ENCODE measurements around the gene VPS37C. TPM values are rescaled to one million over a fixed set of nuclear protein-coding genes. Genes with fewer than 3 reads are reported as not detected.

VPS37C gene
- total and polyA plus RNA-seq, 2 experiments from 2014 or later, result 13.1 to 13.4 TPM

- H3K4me1 ChIP-seq (ENCODE audit: insufficient read depth), result no peaks in the 10 kb centered on the region
- H3K9ac ChIP-seq, result no peak overlapping the region
- no peaks in the 10 kb centered on the region for H3K9me2 ChIP-seq (ENCODE audit: insufficient read depth)
- no peak overlapping the region for H3K27ac ChIP-seq
- H3K79me2 ChIP-seq (ENCODE audit: insufficient read depth), result no peaks in the 10 kb centered on the region
- no peaks in the 10 kb centered on the region; the same call in 1 of the 2 replicates for H3K27me3 ChIP-seq (replicated peaks; ENCODE audit: insufficient read depth)
- 53 to 55% methylated on average over 2 of the region's 2 CpGs for WGBS, 2 experiments (ENCODE audit: low coverage in 1 of 2, low lambda C conversion rate in 2 of 2, missing lambda C conversion rate in 2 of 2)
- no peak overlapping the region for H3K4me2 ChIP-seq (ENCODE audit: unreplicated experiment)
- in situ Hi-C loops (cut with MboI), result no loop called here
- no peaks in the 10 kb centered on the region for H3K9me3 ChIP-seq (ENCODE audit: low read depth)
- TF ChIP-seq EZH2phosphoT487 (IDR thresholded peaks at IDR 0.05; ENCODE audit: insufficient read depth, low read depth), result no peak
- TF ChIP-seq EZH2 (IDR thresholded peaks at IDR 0.05; ENCODE audit: insufficient read depth, poor library complexity, severe bottlenecking), result no peak
- no peaks in the 10 kb centered on the region for H3K36me3 ChIP-seq (ENCODE audit: low read depth)
- H3F3A ChIP-seq (ENCODE audit: insufficient read depth), result no peaks in the 10 kb centered on the region
- no peak overlapping the region for H2AFZ ChIP-seq
- DNase-seq, result no peak
- no peaks in the 10 kb centered on the region for H4K20me1 ChIP-seq (ENCODE audit: insufficient read depth)
- no peak overlapping the region for H3K4me3 ChIP-seq
Measured at GRCh38 chr11:61121917-61122316, 39.3 kb downstream of the VPS37C start.

GRCh38 chr11:61121192-61121831, 39.9 kb downstream of the VPS37C start:
- H3K4me3 ChIP-seq, result no peak overlapping the region
- H3K9me2 ChIP-seq (ENCODE audit: insufficient read depth), result no peaks in the 10 kb centered on the region
- H3K4me2 ChIP-seq (ENCODE audit: unreplicated experiment), result no peak overlapping the region
- no peaks in the 10 kb centered on the region for H3K79me2 ChIP-seq (ENCODE audit: insufficient read depth)
- H3K27ac ChIP-seq, result no peak overlapping the region
- H3K27me3 ChIP-seq (replicated peaks; ENCODE audit: insufficient read depth), result no peaks in the 10 kb centered on the region; the same call in 1 of the 2 replicates
- H2AFZ ChIP-seq, result no peak overlapping the region
- no peak overlapping the region for H3K9ac ChIP-seq
- no peaks in the 10 kb centered on the region for H3K36me3 ChIP-seq (ENCODE audit: low read depth)
- no peaks in the 10 kb centered on the region for H4K20me1 ChIP-seq (ENCODE audit: insufficient read depth)
- no peaks in the 10 kb centered on the region for H3F3A ChIP-seq (ENCODE audit: insufficient read depth)
- no peaks in the 10 kb centered on the region for H3K4me1 ChIP-seq (ENCODE audit: insufficient read depth)
- H3K9me3 ChIP-seq (ENCODE audit: low read depth), result no peaks in the 10 kb centered on the region
- no peak for DNase-seq
- in situ Hi-C loops (cut with MboI), result no loop called here
- TF ChIP-seq EZH2 (IDR thresholded peaks at IDR 0.05; ENCODE audit: insufficient read depth, poor library complexity, severe bottlenecking), result no peak
- no peak for TF ChIP-seq EZH2phosphoT487 (IDR thresholded peaks at IDR 0.05; ENCODE audit: insufficient read depth, low read depth)
- WGBS, 2 experiments (ENCODE audit: low coverage in 1 of 2, low lambda C conversion rate in 2 of 2, missing lambda C conversion rate in 2 of 2), result 56 to 71% methylated on average over 15 of the region's 15 CpGs

- in situ Hi-C loops (cut with MboI), result no loop called here
- DNase-seq, result peak; percentile 60
Measured at GRCh38 chr11:61120706-61121191, 40.5 kb downstream of the VPS37C start.

GRCh38 chr11:61120099-61120705, 41.0 kb downstream of the VPS37C start:
- no peak for DNase-seq
- Histone ChIP-seq H3K27me3 (replicated peaks; ENCODE audit: insufficient read depth) (no peaks in the 10 kb centered on the region; the same call in 1 of the 2 replicates), H3K9me2 (ENCODE audit: insufficient read depth) (no peaks in the 10 kb centered on the region), H3K9me3 (ENCODE audit: low read depth) (no peaks in the 10 kb centered on the region), H3K79me2 (ENCODE audit: insufficient read depth) (no peaks in the 10 kb centered on the region), H4K20me1 (ENCODE audit: insufficient read depth) (no peaks in the 10 kb centered on the region), H3K9ac (no peak overlapping the region), H3K36me3 (ENCODE audit: low read depth) (no peaks in the 10 kb centered on the region), H3K27ac (no peak overlapping the region), H3F3A (ENCODE audit: insufficient read depth) (no peaks in the 10 kb centered on the region), H2AFZ (no peak overlapping the region), H3K4me2 (ENCODE audit: unreplicated experiment) (no peak overlapping the region), H3K4me1 (ENCODE audit: insufficient read depth) (no peaks in the 10 kb centered on the region), H3K4me3 (no peak overlapping the region)
- WGBS, 2 experiments (ENCODE audit: low coverage in 1 of 2, low lambda C conversion rate in 2 of 2, missing lambda C conversion rate in 2 of 2), result 77 to 80% methylated on average over 14 of the region's 14 CpGs
- in situ Hi-C loops (cut with MboI), result no loop called here
- no peak for TF ChIP-seq EZH2 (IDR thresholded peaks at IDR 0.05; ENCODE audit: insufficient read depth, poor library complexity, severe bottlenecking)
- TF ChIP-seq EZH2phosphoT487 (IDR thresholded peaks at IDR 0.05; ENCODE audit: insufficient read depth, low read depth), result no peak

More at GRCh38 chr11:61120706-61121191, 40.5 kb downstream of the VPS37C start:
- H3K36me3 ChIP-seq (ENCODE audit: low read depth), result no peaks in the 10 kb centered on the region
- H3K79me2 ChIP-seq (ENCODE audit: insufficient read depth), result no peaks in the 10 kb centered on the region
- H2AFZ ChIP-seq, result no peak overlapping the region
- H3K4me2 ChIP-seq (ENCODE audit: unreplicated experiment), result no peak overlapping the region
- no peaks in the 10 kb centered on the region; the same call in 1 of the 2 replicates for H3K27me3 ChIP-seq (replicated peaks; ENCODE audit: insufficient read depth)
- H3K9me2 ChIP-seq (ENCODE audit: insufficient read depth), result no peaks in the 10 kb centered on the region
- no peak overlapping the region for H3K4me3 ChIP-seq
- WGBS, 2 experiments (ENCODE audit: low coverage in 1 of 2, low lambda C conversion rate in 2 of 2, missing lambda C conversion rate in 2 of 2), result 18 to 28% methylated on average over 5 of the region's 5 CpGs
- no peaks in the 10 kb centered on the region for H4K20me1 ChIP-seq (ENCODE audit: insufficient read depth)
- TF ChIP-seq EZH2phosphoT487 (IDR thresholded peaks at IDR 0.05; ENCODE audit: insufficient read depth, low read depth) (no peak), EZH2 (IDR thresholded peaks at IDR 0.05; ENCODE audit: insufficient read depth, poor library complexity, severe bottlenecking) (no peak)
- H3F3A ChIP-seq (ENCODE audit: insufficient read depth), result no peaks in the 10 kb centered on the region
- H3K27ac ChIP-seq, result no peak overlapping the region
- H3K9ac ChIP-seq, result no peak overlapping the region
- no peaks in the 10 kb centered on the region for H3K9me3 ChIP-seq (ENCODE audit: low read depth)
- no peaks in the 10 kb centered on the region for H3K4me1 ChIP-seq (ENCODE audit: insufficient read depth)
